ENCODE measurements around the gene SNX2. TPM values are rescaled to one million over a fixed set of nuclear protein-coding genes. Genes with fewer than 3 reads are reported as not detected.

The SNX2 gene
- total RNA-seq, 1 donor from 2014 or later: 38.3 TPM

GRCh38 chr5:122736086-122736845 lies 38.6 kb upstream of the SNX2 start:
- no peak for DNase-seq (ENCODE audit: extremely low spot score in 2 of 2)
- H3K27ac ChIP-seq: no peak overlapping the region
- intact Hi-C loops (cut with DNase I): no loop called here
- no peaks in the 10 kb centered on the region for H3K36me3 ChIP-seq
- TF ChIP-seq POLR2AphosphoS5 (IDR thresholded peaks at IDR 0.05; ENCODE audit: insufficient read depth in 1 of 2, low read depth in 1 of 2) (no peak), POLR2A (IDR thresholded peaks at IDR 0.05) (no peak)
- TF ChIP-seq, protein P1, sequence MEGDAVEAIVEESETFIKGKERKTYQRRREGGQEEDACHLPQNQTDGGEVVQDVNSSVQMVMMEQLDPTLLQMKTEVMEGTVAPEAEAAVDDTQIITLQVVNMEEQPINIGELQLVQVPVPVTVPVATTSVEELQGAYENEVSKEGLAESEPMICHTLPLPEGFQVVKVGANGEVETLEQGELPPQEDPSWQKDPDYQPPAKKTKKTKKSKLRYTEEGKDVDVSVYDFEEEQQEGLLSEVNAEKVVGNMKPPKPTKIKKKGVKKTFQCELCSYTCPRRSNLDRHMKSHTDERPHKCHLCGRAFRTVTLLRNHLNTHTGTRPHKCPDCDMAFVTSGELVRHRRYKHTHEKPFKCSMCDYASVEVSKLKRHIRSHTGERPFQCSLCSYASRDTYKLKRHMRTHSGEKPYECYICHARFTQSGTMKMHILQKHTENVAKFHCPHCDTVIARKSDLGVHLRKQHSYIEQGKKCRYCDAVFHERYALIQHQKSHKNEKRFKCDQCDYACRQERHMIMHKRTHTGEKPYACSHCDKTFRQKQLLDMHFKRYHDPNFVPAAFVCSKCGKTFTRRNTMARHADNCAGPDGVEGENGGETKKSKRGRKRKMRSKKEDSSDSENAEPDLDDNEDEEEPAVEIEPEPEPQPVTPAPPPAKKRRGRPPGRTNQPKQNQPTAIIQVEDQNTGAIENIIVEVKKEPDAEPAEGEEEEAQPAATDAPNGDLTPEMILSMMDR (IDR thresholded peaks at IDR 0.05): no peak
- no peak overlapping the region for H3K4me3 ChIP-seq
- no peaks in the 10 kb centered on the region for H3K4me1 ChIP-seq
- no peaks in the 10 kb centered on the region for H3K27me3 ChIP-seq
- H3K9me3 ChIP-seq: no peaks in the 10 kb centered on the region

GRCh38 chr5:122738088-122738487 lies 36.8 kb upstream of the SNX2 start:
- intact Hi-C loops (cut with DNase I): no loop called here
- H3K27ac ChIP-seq: no peak overlapping the region
- TF ChIP-seq POLR2A (IDR thresholded peaks at IDR 0.05) (no peak), POLR2AphosphoS5 (IDR thresholded peaks at IDR 0.05; ENCODE audit: insufficient read depth in 1 of 2, low read depth in 1 of 2) (no peak)
- TF ChIP-seq, protein P1 (IDR thresholded peaks at IDR 0.05): no peak
- H3K9me3 ChIP-seq: no peaks in the 10 kb centered on the region
- no peak for DNase-seq (ENCODE audit: extremely low spot score in 2 of 2)
- H3K4me1 ChIP-seq: no peaks in the 10 kb centered on the region
- H3K27me3 ChIP-seq: no peaks in the 10 kb centered on the region
- no peaks in the 10 kb centered on the region for H3K36me3 ChIP-seq
- no peak overlapping the region for H3K4me3 ChIP-seq

- no peak for DNase-seq (ENCODE audit: extremely low spot score in 2 of 2)
- no peak overlapping the region for H3K27ac ChIP-seq
- no peak overlapping the region for H3K4me3 ChIP-seq
- intact Hi-C loops (cut with DNase I): no loop called here
- H3K9me3 ChIP-seq: no peaks in the 10 kb centered on the region
- H3K36me3 ChIP-seq: no peaks in the 10 kb centered on the region
- no peaks in the 10 kb centered on the region for H3K4me1 ChIP-seq
- H3K27me3 ChIP-seq: no peaks in the 10 kb centered on the region
- no peak for TF ChIP-seq POLR2A (IDR thresholded peaks at IDR 0.05)
- no peak for TF ChIP-seq POLR2AphosphoS5 (IDR thresholded peaks at IDR 0.05; ENCODE audit: insufficient read depth in 1 of 2, low read depth in 1 of 2)
- TF ChIP-seq, protein P1 (IDR thresholded peaks at IDR 0.05): no peak
Measured at GRCh38 chr5:122741681-122742080, 33.2 kb upstream of the SNX2 start.

DNA sequence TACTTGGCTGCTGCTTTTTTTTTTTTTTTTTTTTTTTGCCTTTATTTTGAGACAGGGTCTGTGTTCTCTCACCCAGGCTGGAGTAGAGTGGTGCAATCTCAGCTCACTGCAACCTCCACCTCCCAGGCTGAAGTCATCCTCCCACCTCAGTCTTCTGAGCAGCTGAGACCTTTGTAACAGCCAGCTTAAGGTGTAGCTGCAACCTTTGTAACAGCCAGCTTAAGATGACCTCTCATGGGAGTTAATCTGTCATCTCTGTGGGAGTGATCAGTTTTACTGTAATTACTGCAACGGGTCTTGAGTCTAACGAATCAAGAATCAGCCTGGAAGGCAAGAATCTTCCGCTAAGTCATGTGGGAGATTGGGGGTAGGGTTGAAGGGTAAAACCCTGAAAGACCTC lies 31.6 kb upstream of the SNX2 start:
- TF ChIP-seq, protein P1 (IDR thresholded peaks at IDR 0.05): no peak
- TF ChIP-seq POLR2A (IDR thresholded peaks at IDR 0.05): no peak
- no peak for TF ChIP-seq POLR2AphosphoS5 (IDR thresholded peaks at IDR 0.05; ENCODE audit: insufficient read depth in 1 of 2, low read depth in 1 of 2)
- no peak for DNase-seq (ENCODE audit: extremely low spot score in 2 of 2)
- no peaks in the 10 kb centered on the region for H3K27me3 ChIP-seq
- intact Hi-C loops (cut with DNase I): no loop called here
- H3K4me3 ChIP-seq: no peak overlapping the region
- no peaks in the 10 kb centered on the region for H3K4me1 ChIP-seq
- H3K9me3 ChIP-seq: no peaks in the 10 kb centered on the region
- H3K27ac ChIP-seq: no peak overlapping the region
- no peaks in the 10 kb centered on the region for H3K36me3 ChIP-seq

GRCh38 chr5:122745597-122745996 lies 29.3 kb upstream of the SNX2 start:
- Histone ChIP-seq H3K4me3 (no peak overlapping the region), H3K27ac (no peak overlapping the region), H3K9me3 (no peaks in the 10 kb centered on the region), H3K27me3 (no peaks in the 10 kb centered on the region), H3K4me1 (no peaks in the 10 kb centered on the region), H3K36me3 (no peaks in the 10 kb centered on the region)
- no peak for DNase-seq (ENCODE audit: extremely low spot score in 2 of 2)
- TF ChIP-seq POLR2AphosphoS5 (IDR thresholded peaks at IDR 0.05; ENCODE audit: insufficient read depth in 1 of 2, low read depth in 1 of 2) (no peak), POLR2A (IDR thresholded peaks at IDR 0.05) (no peak)
- TF ChIP-seq, protein P1 (IDR thresholded peaks at IDR 0.05): no peak
- intact Hi-C loops (cut with DNase I): no loop called here

Measured in vagina (tissue), 2 donors.